Hematopoietic multipotent progenitor cell (in vitro differentiated cells): ENCODE results near the gene GLDC. TPM values are rescaled to one million over a fixed set of nuclear protein-coding genes. Genes with fewer than 3 reads are reported as not detected.
"Not testable (repeated sequence)": the region's sequence is repeated elsewhere in the genome, so short reads cannot be mapped to it uniquely, and the experiment has no call there.

ENCODE experiments used
- DNase-seq, 3 donors: peaks; one replicate each; pipeline ENCODE4 v3.0.0-alpha.2; 2011 to 2015; ENCODE audit warnings: low read depth in 2 of 3, low spot score in 2 of 3
- total RNA-seq: library from RNA; depleted of rRNA; stranded (reverse); fragments of >200 nt; gene quantifications from one replicate; pipeline ENCODE4 v1.2.3, GENCODE V29; 2012

GLDC gene
- total RNA-seq, 1 donor: 0.27 TPM

- no peak for DNase-seq
Measured at GRCh38 chr9:6625363-6625762, 20.2 kb downstream of the GLDC start.

GRCh38 chr9:6622784-6623183 is 22.7 kb downstream of the GLDC start:
- not testable (repeated sequence) for DNase-seq

- no peak for DNase-seq
Measured at GRCh38 chr9:6620796-6621195, 24.7 kb downstream of the GLDC start.

- DNase-seq: no peak
Measured at GRCh38 chr9:6620353-6620752, 25.2 kb downstream of the GLDC start.

- no peak for DNase-seq
Measured at GRCh38 chr9:6619909-6620308, 25.6 kb downstream of the GLDC start.

- no peak for DNase-seq
Measured at GRCh38 chr9:6616951-6617602, 28.5 kb downstream of the GLDC start.

- DNase-seq: no peak
Measured at GRCh38 chr9:6614489-6614888, 31.0 kb downstream of the GLDC start.

GRCh38 chr9:6611865-6612264 is 33.7 kb downstream of the GLDC start:
- no peak for DNase-seq

GRCh38 chr9:6610073-6610472 is 35.5 kb downstream of the GLDC start:
- no peak for DNase-seq

- no peak for DNase-seq
Measured at GRCh38 chr9:6609497-6610016, 36.0 kb downstream of the GLDC start.

GRCh38 chr9:6605202-6605601 is 40.3 kb downstream of the GLDC start:
- DNase-seq: no peak

GRCh38 chr9:6600426-6600825 is 45.1 kb downstream of the GLDC start:
- no peak for DNase-seq

GRCh38 chr9:6600006-6600405 is 45.5 kb downstream of the GLDC start:
- no peak for DNase-seq

GRCh38 chr9:6598249-6598725 is 47.2 kb downstream of the GLDC start:
- no peak for DNase-seq

GRCh38 chr9:6592791-6593190 is 52.7 kb downstream of the GLDC start:
- DNase-seq: no peak

GRCh38 chr9:6592231-6592630 is 53.3 kb downstream of the GLDC start:
- DNase-seq: no peak

- no peak for DNase-seq
Measured at GRCh38 chr9:6590772-6591384, 54.7 kb downstream of the GLDC start.

- no peak for DNase-seq
Measured at GRCh38 chr9:6590334-6590733, 55.2 kb downstream of the GLDC start.

GRCh38 chr9:6584881-6585597 is 60.5 kb downstream of the GLDC start:
- DNase-seq: peak in 2 of 3 donors; percentile 13 to 63

GRCh38 chr9:6581253-6581652 is 64.3 kb downstream of the GLDC start:
- DNase-seq: no peak

- no peak for DNase-seq
Measured at GRCh38 chr9:6579613-6580012, 65.9 kb downstream of the GLDC start.

GRCh38 chr9:6576987-6577386 is 68.5 kb downstream of the GLDC start:
- DNase-seq: no peak
